Glutamatergic neuron (in vitro differentiated cells): Measurements from ENCODE around the gene ZXDC. TPM values are rescaled to one million over a fixed set of nuclear protein-coding genes. Genes with fewer than 3 reads are reported as not detected.

Experiments used
- DNase-seq: peaks from one replicate; pipeline ENCODE4 v3.0.0; 2022
- H3K27ac Mint-ChIP-seq: one replicate; pipeline ENCODE4 v1.8.0; 2020; ENCODE audit warnings: mild to moderate bottlenecking, mixed read lengths, inconsistent platforms; ENCODE audit not compliant: unreplicated experiment
- H3K27me3 Mint-ChIP-seq: one replicate; pipeline ENCODE4 v1.8.0; 2020; ENCODE audit warnings: mild to moderate bottlenecking, moderate library complexity, mixed read lengths, inconsistent platforms; ENCODE audit not compliant: unreplicated experiment
- H3K36me3 Mint-ChIP-seq: one replicate; pipeline ENCODE4 v1.8.0; 2020; ENCODE audit warnings: mild to moderate bottlenecking, mixed read lengths, inconsistent platforms; ENCODE audit not compliant: unreplicated experiment
- H3K4me1 Mint-ChIP-seq: one replicate; pipeline ENCODE4 v1.8.0; 2020; ENCODE audit warnings: mild to moderate bottlenecking, low read depth, mixed read lengths, inconsistent platforms; ENCODE audit not compliant: unreplicated experiment
- H3K4me3 Mint-ChIP-seq: one replicate; pipeline ENCODE4 v1.8.0; 2020; ENCODE audit warnings: mild to moderate bottlenecking, mixed read lengths, inconsistent platforms; ENCODE audit not compliant: unreplicated experiment
- H3K9me3 Mint-ChIP-seq: one replicate; pipeline ENCODE4 v1.8.0; 2020; ENCODE audit warnings: mild to moderate bottlenecking, moderate library complexity, mixed read lengths, inconsistent platforms; ENCODE audit not compliant: unreplicated experiment
- CTCF ChIP-seq: fragments of 200-600 bp; sonication (generic); IDR thresholded peaks from one replicate; pipeline ENCODE4 v1.5.0; 2021; ENCODE audit not compliant: partially characterized antibody, unreplicated experiment
- total RNA-seq: library from RNA; stranded (reverse); fragmentation: NEBNext Ultra II Directional; extraction: Animal tissue kit (Norgen Biotek cat#: 25700); gene quantifications from one replicate; pipeline ENCODE4 v1.2.1, GENCODE V29; 2021; ENCODE audit not compliant: unreplicated experiment

ZXDC gene
- total RNA-seq, 1 donor from 2014 or later: 39.5 TPM

GRCh38 chr3:126465928-126466544 lies 9.7 kb downstream of the ZXDC start:
- no peak overlapping the region for H3K4me3 Mint-ChIP-seq

GRCh38 chr3:126464997-126465396 lies 10.7 kb downstream of the ZXDC start:
- TF ChIP-seq CTCF: no peak
- peaks cover 13% of the 10 kb centered on the region for H3K4me1 Mint-ChIP-seq
- H3K27me3 Mint-ChIP-seq: peaks cover 11% of the 10 kb centered on the region
- peaks cover 4% of the 10 kb centered on the region for H3K36me3 Mint-ChIP-seq
- H3K4me3 Mint-ChIP-seq: no peak overlapping the region
- peaks cover 7% of the 10 kb centered on the region for H3K9me3 Mint-ChIP-seq
- peak overlapping the region; percentile 9 for H3K27ac Mint-ChIP-seq
- no peak for DNase-seq

More at GRCh38 chr3:126465928-126466544, 9.7 kb downstream of the ZXDC start:
- peaks cover 13% of the 10 kb centered on the region for H3K4me1 Mint-ChIP-seq
- no peak for TF ChIP-seq CTCF
- peaks cover 4% of the 10 kb centered on the region for H3K36me3 Mint-ChIP-seq
- peaks cover 7% of the 10 kb centered on the region for H3K9me3 Mint-ChIP-seq
- peaks cover 11% of the 10 kb centered on the region for H3K27me3 Mint-ChIP-seq
- H3K27ac Mint-ChIP-seq: no peak overlapping the region
- DNase-seq: no peak

- H3K36me3 Mint-ChIP-seq: no peaks in the 10 kb centered on the region
- peaks cover 8% of the 10 kb centered on the region for H3K27me3 Mint-ChIP-seq
- DNase-seq: no peak
- TF ChIP-seq CTCF: no peak
- peaks cover 4% of the 10 kb centered on the region for H3K9me3 Mint-ChIP-seq
- no peak overlapping the region for H3K4me3 Mint-ChIP-seq
- peak overlapping the region; percentile 36 for H3K27ac Mint-ChIP-seq
- H3K4me1 Mint-ChIP-seq: peaks cover 13% of the 10 kb centered on the region
Observed at GRCh38 chr3:126464494-126464893, 11.2 kb downstream of the ZXDC start.

- peaks cover 3% of the 10 kb centered on the region for H3K9me3 Mint-ChIP-seq
- no peak overlapping the region for H3K4me3 Mint-ChIP-seq
- H3K4me1 Mint-ChIP-seq: peaks cover 13% of the 10 kb centered on the region
- no peak for DNase-seq
- peak overlapping the region; percentile 36 for H3K27ac Mint-ChIP-seq
- no peaks in the 10 kb centered on the region for H3K36me3 Mint-ChIP-seq
- no peak for TF ChIP-seq CTCF
- H3K27me3 Mint-ChIP-seq: peaks cover 8% of the 10 kb centered on the region
Observed at GRCh38 chr3:126464093-126464492, 11.6 kb downstream of the ZXDC start.

GRCh38 chr3:126463521-126463920 lies 12.2 kb downstream of the ZXDC start:
- Mint-ChIP-seq H3K27me3 (peaks cover 6% of the 10 kb centered on the region), H3K9me3 (peaks cover 3% of the 10 kb centered on the region), H3K36me3 (no peaks in the 10 kb centered on the region), H3K27ac (no peak overlapping the region), H3K4me1 (peaks cover 13% of the 10 kb centered on the region), H3K4me3 (no peak overlapping the region)
- DNase-seq: no peak
- TF ChIP-seq CTCF: no peak
